Neuronal stem cell (in vitro differentiated cells): ENCODE measurements around the gene RPS19.

Source experiments
- DNase-seq: peaks from one replicate; pipeline ENCODE4 v3.0.0-alpha.2; 2013; ENCODE audit warnings: low spot score
- H2AFZ ChIP-seq: one replicate; pipeline ENCODE4 v1.6.1; 2013; ENCODE audit warnings: mild to moderate bottlenecking, low read length, inconsistent platforms
- H2AK5ac ChIP-seq: 2 replicates; pipeline ENCODE4 v1.6.1; 2013; ENCODE audit warnings: low read depth, mild to moderate bottlenecking, inconsistent platforms, low read length, moderate library complexity, mixed read lengths
- H2BK120ac ChIP-seq: 2 replicates; pipeline ENCODE4 v1.6.1; 2013; ENCODE audit warnings: low read depth, mild to moderate bottlenecking, inconsistent platforms, low read length, moderate library complexity, mixed read lengths
- H2BK12ac ChIP-seq: one replicate; pipeline ENCODE4 v1.6.1; 2013; ENCODE audit warnings: low read length, inconsistent platforms
- H2BK15ac ChIP-seq: 2 replicates; pipeline ENCODE4 v1.6.1; 2013; ENCODE audit warnings: mild to moderate bottlenecking, low read length, inconsistent platforms, mixed read lengths
- H2BK5ac ChIP-seq: one replicate; pipeline ENCODE4 v1.6.1; 2013; ENCODE audit warnings: inconsistent platforms, mild to moderate bottlenecking, low read length, moderate library complexity
- H3K14ac ChIP-seq: one replicate; pipeline ENCODE4 v1.6.1; 2013; ENCODE audit warnings: low read length, inconsistent platforms
- H3K18ac ChIP-seq: 2 replicates; pipeline ENCODE4 v1.6.1; 2013; ENCODE audit warnings: low read length, inconsistent platforms
- H3K23ac ChIP-seq: 2 replicates; pipeline ENCODE4 v1.6.1; 2013; ENCODE audit warnings: low read depth, mild to moderate bottlenecking, mixed read lengths, low read length, inconsistent platforms; ENCODE audit not compliant: poor library complexity
- H3K27ac ChIP-seq: replicated peaks from 3 replicates; pipeline ENCODE4 v1.5.1; 2013; ENCODE audit warnings: low read length, inconsistent platforms
- H3K27me3 ChIP-seq, 3 experiments: 2 replicates each; pipeline ENCODE4 v1.6.1; 2013; ENCODE audit warnings: low read length in 3 of 3, mild to moderate bottlenecking in 2 of 3, inconsistent platforms in 1 of 3, low read depth in 1 of 3, mixed read lengths in 1 of 3, moderate library complexity in 1 of 3; ENCODE audit not compliant: control insufficient read depth in 3 of 3, insufficient read depth in 3 of 3
- H3K36me3 ChIP-seq, 2 donors: replicated peaks in 1 of 2; 2 replicates each; pipeline ENCODE4 v1.6.1; 2013; ENCODE audit warnings: low read length in 2 of 2; ENCODE audit not compliant: control insufficient read depth in 2 of 2, insufficient read depth in 2 of 2
- H3K4ac ChIP-seq: 2 replicates; pipeline ENCODE4 v1.6.1; 2013; ENCODE audit warnings: inconsistent platforms, mild to moderate bottlenecking, low read length, moderate library complexity
- H3K4me1 ChIP-seq, 2 donors: 1 replicate in 1 of 2; 2 replicates in 1 of 2; pipeline ENCODE4 v1.6.1; 2013; ENCODE audit warnings: low read length in 2 of 2, low read depth in 1 of 2; ENCODE audit not compliant: control insufficient read depth in 2 of 2, insufficient read depth in 1 of 2
- H3K4me2 ChIP-seq: one replicate; pipeline ENCODE4 v1.6.1; 2013; ENCODE audit warnings: mild to moderate bottlenecking, low read length, inconsistent platforms; ENCODE audit not compliant: insufficient read depth, poor library complexity, severe bottlenecking
- H3K4me3 ChIP-seq, 2 donors: 2 replicates each; pipeline ENCODE4 v1.5.1; 2013; ENCODE audit warnings: low read length in 2 of 2, mild to moderate bottlenecking in 2 of 2, inconsistent platforms in 1 of 2, moderate library complexity in 1 of 2
- H3K79me1 ChIP-seq: one replicate; pipeline ENCODE4 v1.6.1; 2013; ENCODE audit warnings: low read depth, mild to moderate bottlenecking, inconsistent platforms, low read length, moderate library complexity
- H3K9ac ChIP-seq: one replicate; pipeline ENCODE4 v1.6.1; 2013; ENCODE audit warnings: mild to moderate bottlenecking, low read depth, low read length, inconsistent platforms; ENCODE audit not compliant: poor library complexity
- H3K9me3 ChIP-seq, 2 donors: replicated peaks in 1 of 2; 2 replicates each; pipeline versions ENCODE3 to v1.6.1; 2013; ENCODE audit warnings: low read length in 2 of 2, mild to moderate bottlenecking in 2 of 2, inconsistent platforms in 1 of 2, low read depth in 1 of 2, mixed read lengths in 1 of 2, moderate library complexity in 1 of 2; ENCODE audit not compliant: control insufficient read depth in 2 of 2, insufficient read depth in 1 of 2
- H4K8ac ChIP-seq: one replicate; pipeline ENCODE4 v1.6.1; 2013; ENCODE audit warnings: low read depth, mild to moderate bottlenecking, inconsistent platforms, low read length, moderate library complexity
- H4K91ac ChIP-seq: one replicate; pipeline ENCODE4 v1.6.1; 2013; ENCODE audit warnings: low read length, low read depth, mild to moderate bottlenecking, inconsistent platforms; ENCODE audit not compliant: poor library complexity
- WGBS, 2 donors: extraction: QIAGEN DNeasy Blood & Tissue Kit; methylation state at CpG; one replicate each; pipeline ENCODE4 v1.1.7; 2013; ENCODE audit warnings: missing lambda C conversion rate in 2 of 2, mixed read lengths in 1 of 2; ENCODE audit not compliant: insufficient read length in 2 of 2, insufficient replicate concordance in 1 of 2; ENCODE audit errors: extremely low coverage in 2 of 2; 5-methylcytosine and 5-hydroxymethylcytosine counted together

RPS19 gene

GRCh38 chr19:41901707-41902360 is 41.8 kb downstream of the RPS19 start:
- Histone ChIP-seq H3K79me1 (peaks cover 2% of the 10 kb centered on the region), H3K4ac (no peak overlapping the region), H3K23ac (no peak overlapping the region), H3K9me3 (peaks cover 0 to 2% of the 10 kb centered on the region in 2 donors), H2BK5ac (no peak overlapping the region), H3K18ac (no peak overlapping the region), H3K9ac (no peak overlapping the region), H3K4me3 (no peak overlapping the region), H2BK15ac (no peak overlapping the region), H3K14ac (peak overlapping the region; percentile 31), H3K27me3 (no peaks in the 10 kb centered on the region), H2BK12ac (peak overlapping the region; percentile 30), H2BK120ac (no peak overlapping the region), H2AK5ac (no peak overlapping the region), H3K36me3 (peaks cover 32 to 68% of the 10 kb centered on the region in 2 donors), H4K91ac (no peak overlapping the region), H4K8ac (no peak overlapping the region), H3K27ac (no peak overlapping the region), H2AFZ (no peak overlapping the region), H3K4me1 (no peaks in the 10 kb centered on the region), H3K4me2 (no peak overlapping the region)
- WGBS, 2 donors: no CpG with 5 or more reads among the region's 21 CpGs
- DNase-seq: no peak

- Histone ChIP-seq H2BK5ac (no peak overlapping the region), H2AK5ac (no peak overlapping the region), H3K4me2 (no peak overlapping the region), H2BK15ac (no peak overlapping the region), H3K9me3 (peaks cover 0 to 2% of the 10 kb centered on the region in 2 donors), H3K18ac (no peak overlapping the region), H3K27ac (no peak overlapping the region), H3K36me3 (peaks cover 32 to 67% of the 10 kb centered on the region in 2 donors), H3K79me1 (peaks cover 2% of the 10 kb centered on the region), H3K23ac (no peak overlapping the region), H3K9ac (no peak overlapping the region), H3K4me3 (no peak overlapping the region), H2BK120ac (no peak overlapping the region), H3K14ac (no peak overlapping the region), H2AFZ (no peak overlapping the region), H4K8ac (no peak overlapping the region), H4K91ac (no peak overlapping the region), H3K4ac (no peak overlapping the region), H3K4me1 (no peaks in the 10 kb centered on the region), H2BK12ac (no peak overlapping the region), H3K27me3 (no peaks in the 10 kb centered on the region)
- no peak for DNase-seq
- no CpG with 5 or more reads among the region's 17 CpGs for WGBS, 2 donors
Measured at GRCh38 chr19:41902594-41902993, 42.5 kb downstream of the RPS19 start.

GRCh38 chr19:41903193-41903953 is 43.3 kb downstream of the RPS19 start:
- H2BK120ac ChIP-seq: no peak overlapping the region

GRCh38 chr19:41904118-41904870 is 44.2 kb downstream of the RPS19 start:
- no peak overlapping the region for H2AFZ ChIP-seq
- H3K4me1 ChIP-seq: no peaks in the 10 kb centered on the region
- H3K36me3 ChIP-seq: peaks cover 27 to 53% of the 10 kb centered on the region in 2 donors
- no peak overlapping the region for H3K9ac ChIP-seq
- no peak overlapping the region for H3K27ac ChIP-seq
- H4K91ac ChIP-seq: no peak overlapping the region
- no peak overlapping the region for H2AK5ac ChIP-seq
- H3K9me3 ChIP-seq: peaks cover 0 to 2% of the 10 kb centered on the region in 2 donors
- H2BK5ac ChIP-seq: no peak overlapping the region
- H3K79me1 ChIP-seq: peaks cover 2% of the 10 kb centered on the region
- H2BK15ac ChIP-seq: no peak overlapping the region
- no peak overlapping the region for H3K4me2 ChIP-seq
- H3K4me3 ChIP-seq: peak overlapping the region in 1 of 2 donors; percentile 44
- no peak overlapping the region for H3K4ac ChIP-seq
- no peak overlapping the region for H3K14ac ChIP-seq
- H4K8ac ChIP-seq: no peak overlapping the region
- no peak for DNase-seq
- WGBS, 2 donors: no CpG with 5 or more reads among the region's 30 CpGs
- no peak overlapping the region for H2BK12ac ChIP-seq
- no peak overlapping the region for H2BK120ac ChIP-seq
- H3K18ac ChIP-seq: no peak overlapping the region
- H3K27me3 ChIP-seq: no peaks in the 10 kb centered on the region
- H3K23ac ChIP-seq: no peak overlapping the region

More at GRCh38 chr19:41903193-41903953, 43.3 kb downstream of the RPS19 start:
- Histone ChIP-seq H3K79me1 (peaks cover 2% of the 10 kb centered on the region), H3K4me1 (no peaks in the 10 kb centered on the region), H3K9ac (no peak overlapping the region), H2BK5ac (no peak overlapping the region), H3K4me3 (peak overlapping the region in 1 of 2 donors; percentile 20), H2BK15ac (no peak overlapping the region), H3K23ac (no peak overlapping the region), H3K14ac (peak overlapping the region; percentile 17), H3K9me3 (peaks cover 0 to 2% of the 10 kb centered on the region in 2 donors), H2AK5ac (no peak overlapping the region), H2AFZ (no peak overlapping the region), H3K27me3 (no peaks in the 10 kb centered on the region), H3K4ac (no peak overlapping the region), H3K27ac (no peak overlapping the region), H4K91ac (no peak overlapping the region), H2BK12ac (no peak overlapping the region), H3K4me2 (no peak overlapping the region), H3K36me3 (peaks cover 30 to 61% of the 10 kb centered on the region in 2 donors), H4K8ac (no peak overlapping the region), H3K18ac (no peak overlapping the region)
- no peak for DNase-seq
- no CpG with 5 or more reads among the region's 19 CpGs for WGBS, 2 donors
